ENCODE data around the gene EPS15. TPM values are rescaled to one million over a fixed set of nuclear protein-coding genes. Genes with fewer than 3 reads are reported as not detected.

Gene EPS15
- total and polyA plus RNA-seq, 10 of the 15 experiments (the other 5 are each of a cell fraction or from before 2014, with no cell fraction given): 24.7 to 87.8 (median 56.3) TPM

DNA sequence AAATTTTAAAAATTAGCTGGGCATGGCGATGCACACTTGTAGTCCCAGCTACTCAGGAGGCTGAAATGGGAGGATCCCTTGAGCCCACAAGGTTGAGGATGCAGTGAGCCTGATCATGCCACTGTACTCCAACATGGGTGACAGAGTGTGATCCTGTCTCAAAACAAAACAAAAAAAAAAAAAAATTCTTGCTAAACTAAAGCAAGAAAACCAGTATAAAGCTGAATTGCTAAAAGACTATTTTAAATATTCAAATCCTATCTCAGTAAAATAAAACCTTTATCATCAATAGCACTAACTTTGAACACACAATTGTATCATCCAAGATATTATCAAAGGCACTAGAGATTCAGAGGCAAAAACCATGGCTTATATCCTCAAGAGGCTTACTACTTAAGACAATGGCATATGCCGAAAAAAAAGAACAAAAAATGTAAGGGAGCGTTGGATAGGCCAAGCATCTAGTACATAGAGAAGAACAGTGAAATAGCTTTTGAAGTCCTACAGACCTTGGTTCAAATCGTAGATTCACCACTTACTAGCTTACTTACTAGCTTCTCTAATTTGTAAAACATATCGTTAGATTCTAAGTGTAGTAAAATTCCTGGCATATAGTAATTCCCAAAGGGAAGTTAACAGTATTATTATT is 3.6 kb downstream of the EPS15 start:
- ATAC-seq (peak; percentile 16; the same call in 1 of the 3 replicates), FAIRE-seq (peak; percentile 61), DNase-seq (ENCODE audit: low read depth, low spot score) (no peak)
- peaks cover 86% of the 10 kb centered on the region for H3K79me2 ChIP-seq (ENCODE audit: control insufficient read depth, insufficient read depth, low read length)
- WGBS (ENCODE audit: insufficient coverage, insufficient replicate concordance, low lambda C conversion rate, missing lambda C conversion rate): 1% methylated on average over 5 of the region's 5 CpGs
- peaks cover 26% of the 10 kb centered on the region for H3K4me1 ChIP-seq (ENCODE audit: control insufficient read depth, insufficient read depth, low read length)
- H2AFZ ChIP-seq (ENCODE audit: control insufficient read depth, low read depth, low read length): no peak overlapping the region
- ChIA-PET POLR2A (interaction anchor here (0.7 to 5.6 kb wide), 3 partner anchors 11 to 211 kb away, joined by 3 to 83 read pairs (median 3); no protein-coding TSS in a partner anchor), RAD21 (ENCODE audit: unreplicated experiment) (interaction anchor here (0.7 to 6.0 kb wide), 13 partner anchors 12 to 217 kb away, joined by 3 to 111 read pairs (median 4); no protein-coding TSS in a partner anchor), SMC1A (ENCODE audit: uncharacterized antibody, unreplicated experiment) (interaction anchor here (0.6 to 7.2 kb wide), 20 partner anchors 9 to 305 kb away, joined by 3 to 147 read pairs (median 5); no protein-coding TSS in a partner anchor), CTCF (interaction anchor here (0.6 to 3.3 kb wide), 9 partner anchors 10 to 73 kb away, joined by 3 to 19 read pairs (median 3); no protein-coding TSS in a partner anchor)
- peak overlapping the region; percentile 95 for H3K4me3 ChIP-seq
- H3K4me2 ChIP-seq (ENCODE audit: control insufficient read depth, insufficient read depth): peak overlapping the region; percentile 88
- peak overlapping the region; percentile 99 for H3K9ac ChIP-seq (ENCODE audit: control insufficient read depth, insufficient read depth, low read length)
- H3K27ac ChIP-seq (ENCODE audit: control insufficient read depth, insufficient read depth): peak overlapping the region; percentile 83
- no TSS peak for BruUV-seq (replicated peaks)
- intact Hi-C loops (cut with micrococcal nuclease; ENCODE audit: unreplicated experiment): loop anchor here (2.0 to 10.0 kb wide), 4 partner anchors 15 to 281 kb away; partner anchors contain the start of gene RNF11
- 0 out of 4 replicates have a peak, but pooled peaks cover 0 to 3% of the 10 kb centered on the region in 2 experiments for H3K36me3 ChIP-seq (ENCODE audit: control insufficient read depth in 2 of 2, insufficient read depth in 2 of 2, low read length in 1 of 2)
- no peaks in the 10 kb centered on the region for H4K20me1 ChIP-seq (ENCODE audit: control insufficient read depth, insufficient read depth)
- no peak for TF ChIP-seq ESRRA (IDR thresholded peaks at IDR 0.05; ENCODE audit: low read length)
- TF ChIP-seq, protein P1, sequence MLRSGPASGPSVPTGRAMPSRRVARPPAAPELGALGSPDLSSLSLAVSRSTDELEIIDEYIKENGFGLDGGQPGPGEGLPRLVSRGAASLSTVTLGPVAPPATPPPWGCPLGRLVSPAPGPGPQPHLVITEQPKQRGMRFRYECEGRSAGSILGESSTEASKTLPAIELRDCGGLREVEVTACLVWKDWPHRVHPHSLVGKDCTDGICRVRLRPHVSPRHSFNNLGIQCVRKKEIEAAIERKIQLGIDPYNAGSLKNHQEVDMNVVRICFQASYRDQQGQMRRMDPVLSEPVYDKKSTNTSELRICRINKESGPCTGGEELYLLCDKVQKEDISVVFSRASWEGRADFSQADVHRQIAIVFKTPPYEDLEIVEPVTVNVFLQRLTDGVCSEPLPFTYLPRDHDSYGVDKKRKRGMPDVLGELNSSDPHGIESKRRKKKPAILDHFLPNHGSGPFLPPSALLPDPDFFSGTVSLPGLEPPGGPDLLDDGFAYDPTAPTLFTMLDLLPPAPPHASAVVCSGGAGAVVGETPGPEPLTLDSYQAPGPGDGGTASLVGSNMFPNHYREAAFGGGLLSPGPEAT (IDR thresholded peaks at IDR 0.05; ENCODE audit: low read depth): 0 out of 2 replicates have a peak, but pooled peaks have one; percentile 6
- no peaks in the 10 kb centered on the region for H3K9me3 ChIP-seq (replicated peaks; ENCODE audit: control insufficient read depth, insufficient read depth, low read length)
- in situ Hi-C loops (cut with MboI): no loop called here
- no peaks in the 10 kb centered on the region for H3K27me3 ChIP-seq (replicated peaks in 1 of 2; ENCODE audit: control insufficient read depth in 2 of 2, insufficient read depth in 2 of 2, low read length in 1 of 2)
